Measurements from ENCODE around the gene PIP5KL1. TPM values are rescaled to one million over a fixed set of nuclear protein-coding genes. Genes with fewer than 3 reads are reported as not detected.
A peak's percentile ranks its signal among the peaks of the same experiment; 100 is the strongest.

The PIP5KL1 gene
- total and polyA plus RNA-seq, 2 of the 4 experiments (the other 2 are of a cell fraction): 0.36 to 3.6 TPM

- intact Hi-C loops (cut with micrococcal nuclease): loop anchor here (5.0 to 10.0 kb wide), 3 partner anchors 78 to 301 kb away; partner anchors contain the start of genes FPGS and STXBP1
- Histone ChIP-seq H3K4me2 (ENCODE audit: low read depth, low read length) (no peak overlapping the region), H3K18ac (ENCODE audit: low read depth, low read length) (no peak overlapping the region), H3K9me3 (ENCODE audit: control insufficient read depth, insufficient read depth, low read length) (no peaks in the 10 kb centered on the region), H2AK5ac (ENCODE audit: low read depth, low read length) (no peak overlapping the region), H3K23ac (ENCODE audit: low read depth, low read length) (no peak overlapping the region), H3K27me3 (ENCODE audit: control insufficient read depth, insufficient read depth, low read length) (no peaks in the 10 kb centered on the region), H3K4ac (ENCODE audit: low read depth, low read length) (no peak overlapping the region), H4K5ac (ENCODE audit: low read depth, low read length) (no peak overlapping the region), H3K9me1 (ENCODE audit: insufficient read depth, low read length) (peaks cover 14% of the 10 kb centered on the region), H4K91ac (ENCODE audit: insufficient read depth, low read depth, low read length) (no peak overlapping the region), H3K4me3 (ENCODE audit: insufficient read depth, low read depth, low read length) (no peak overlapping the region), H2BK20ac (ENCODE audit: low read depth, low read length) (no peak overlapping the region), H2BK5ac (ENCODE audit: low read depth, low read length, poor library complexity, severe bottlenecking) (no peak overlapping the region), H3K36me3 (ENCODE audit: control insufficient read depth, insufficient read depth, low read length) (peaks cover 18% of the 10 kb centered on the region), H2BK120ac (ENCODE audit: low read depth, low read length) (no peak overlapping the region), H3K56ac (ENCODE audit: extremely low read depth, insufficient read depth, low read length) (no peak overlapping the region), H3K9ac (ENCODE audit: low read depth, low read length) (no peak overlapping the region), H2BK15ac (ENCODE audit: low read depth, low read length) (no peak overlapping the region), H3K4me1 (ENCODE audit: control insufficient read depth, insufficient read depth, low read length) (peaks cover 27% of the 10 kb centered on the region), H3K14ac (replicated peaks; ENCODE audit: low read depth, low read length) (no peak overlapping the region), H2AK9ac (replicated peaks; ENCODE audit: low read depth, low read length, poor library complexity) (peak overlapping the region; percentile 35), H4K20me1 (ENCODE audit: insufficient read depth, low read length) (peaks cover 7% of the 10 kb centered on the region; the same call in 1 of the 2 replicates), H3K79me1 (ENCODE audit: low read depth in 1 of 2, low read length in 2 of 2) (peaks cover 4 to 34% of the 10 kb centered on the region in 2 experiments), H2AFZ (replicated peaks; ENCODE audit: low read length, poor library complexity) (peak overlapping the region; percentile 5), H3K27ac (ENCODE audit: insufficient read depth, low read length) (no peak overlapping the region), H4K8ac (ENCODE audit: low read depth in 2 of 2, low read length in 2 of 2) (no peak overlapping the region)
- BruUV-seq (replicated peaks): no TSS peak
- dilution Hi-C loops (cut with HindIII; ENCODE audit: low sequenced_read_pairs, unreplicated experiment): no loop called here
- no peak for ATAC-seq (ENCODE audit: low read depth)
- ChIA-PET POLR2A (ENCODE audit: unreplicated experiment) (no interaction called here), CTCF (no interaction called here)
- 50% methylated on average over 2 of the region's 5 CpGs; no CpG with 5 or more reads in 1 of the 2 experiments for WGBS, 2 experiments (ENCODE audit: extremely low coverage in 2 of 2, insufficient read length in 1 of 2)
- TF ChIP-seq MAZ (IDR thresholded peaks at IDR 0.05; ENCODE audit: borderline replicate concordance, low read depth, low read length) (no peak), NFE2L2 (IDR thresholded peaks at IDR 0.05; ENCODE audit: low read depth, low read length) (no peak), RFX5 (IDR thresholded peaks at IDR 0.05; ENCODE audit: low read depth, low read length) (no peak), FOS (IDR thresholded peaks at IDR 0.05; ENCODE audit: low read depth, low read length) (no peak), USF2 (IDR thresholded peaks at IDR 0.05; ENCODE audit: low read depth, low read length) (no peak)
- in situ Hi-C loops (cut with MboI; ENCODE audit: low sequenced_read_pairs): no loop called here
- DNase-seq: no peak
Measured at GRCh38 chr9:127915325-127915752, 15.2 kb downstream of the PIP5KL1 start.

Data from IMR-90 (cell line).